GM19025 (cell line): ENCODE measurements around the gene SORCS1.
"Not testable (repeated sequence)": the region's sequence is repeated elsewhere in the genome, so short reads cannot be mapped to it uniquely, and the experiment has no call there.

Source experiments
- ATAC-seq: cut with Tn5 transposase; IDR thresholded peaks from one replicate; pipeline ENCODE4 v1.9.1; 2021; ENCODE audit warnings: mild to moderate bottlenecking, low read depth, moderate library complexity; ENCODE audit not compliant: unreplicated experiment

Gene SORCS1

DNA sequence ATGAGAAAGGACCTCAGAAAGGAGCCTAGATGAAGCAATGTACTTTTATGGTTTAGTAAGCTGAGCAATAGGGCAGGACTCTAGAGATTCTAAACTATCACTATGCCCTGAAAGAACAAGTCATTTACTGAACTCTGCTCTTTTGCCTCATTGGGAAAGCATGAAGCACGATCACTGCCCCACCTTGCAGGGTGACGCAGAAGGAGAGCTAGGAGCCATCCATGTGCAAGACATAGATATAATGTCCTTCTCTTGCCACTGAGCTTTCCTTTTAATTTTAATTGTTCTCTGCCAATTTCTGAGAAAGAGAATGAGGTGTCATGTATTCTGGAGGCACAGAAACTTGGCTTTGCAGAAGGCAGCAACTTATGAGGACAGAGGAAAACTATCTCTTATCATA lies 108.3 kb downstream of the SORCS1 start:
- ATAC-seq, result no peak

DNA sequence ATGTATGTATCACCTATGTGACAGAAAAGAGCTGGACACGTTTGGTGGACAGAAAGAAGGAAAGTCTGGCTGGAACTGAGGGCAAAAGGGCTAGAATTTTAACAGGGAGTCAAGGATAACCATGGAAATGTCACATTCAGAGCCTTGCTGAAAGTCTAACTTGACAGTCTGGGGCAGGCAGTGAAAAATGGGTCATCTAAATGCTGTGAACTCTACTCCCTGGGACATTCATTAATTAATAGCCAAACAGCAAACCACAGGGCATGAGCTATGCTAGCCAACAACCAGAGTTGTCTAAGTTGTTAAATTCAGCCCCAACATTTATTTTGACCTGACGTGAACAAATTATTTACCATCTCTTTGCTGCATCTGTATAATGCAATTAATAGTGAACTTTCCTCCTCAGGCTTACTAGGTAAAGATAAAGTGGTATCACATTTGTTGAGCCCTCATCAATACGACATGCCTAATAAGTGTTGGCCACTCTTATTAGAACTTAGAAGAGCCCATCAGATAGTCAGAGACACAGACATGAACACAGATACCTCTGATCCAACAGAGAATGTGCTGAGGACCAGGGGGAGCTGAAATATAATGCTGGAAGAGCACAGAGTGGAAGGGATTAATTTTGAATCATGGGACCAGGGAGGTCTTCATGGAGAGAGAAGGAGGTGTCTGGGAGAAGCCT lies 109.9 kb downstream of the SORCS1 start:
- ATAC-seq, result no peak

DNA sequence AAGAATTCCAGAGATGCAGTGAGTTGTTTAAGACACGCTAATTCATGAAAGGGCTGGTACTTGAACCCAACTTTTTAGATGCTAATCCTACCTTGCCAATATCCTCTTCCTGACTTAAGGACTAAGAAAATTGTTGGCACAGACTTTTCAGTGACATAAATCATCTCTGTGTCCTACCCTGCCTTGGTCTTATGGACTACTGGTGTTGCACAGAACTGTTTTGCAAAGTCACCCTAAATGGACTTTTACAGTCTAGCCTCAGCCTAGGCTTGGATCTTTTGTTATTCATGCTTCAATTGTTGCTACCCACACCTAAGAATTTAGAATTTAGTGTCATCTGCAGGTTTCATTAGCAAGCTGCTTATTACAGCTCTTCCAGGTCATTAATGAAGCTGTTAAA lies 112.7 kb downstream of the SORCS1 start:
- ATAC-seq, result no peak

DNA sequence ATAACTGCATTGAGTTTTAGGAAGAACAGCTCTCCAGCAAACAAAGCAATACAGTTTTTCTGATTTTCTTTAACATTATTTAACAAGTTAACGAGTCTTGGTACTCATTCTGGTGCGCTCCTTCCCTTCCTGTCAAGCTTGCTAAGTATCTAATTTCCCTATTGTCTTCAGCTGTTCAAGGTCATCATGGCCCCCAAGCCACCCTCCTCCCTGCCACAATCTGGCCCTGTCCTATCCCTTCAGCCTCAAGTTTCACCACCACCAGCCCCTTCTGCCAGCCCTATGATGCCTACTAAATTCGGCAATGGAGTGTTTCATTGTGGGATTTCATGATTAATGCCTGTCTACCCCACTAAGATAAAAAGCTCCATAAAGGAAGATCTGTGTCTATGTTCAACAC lies 121.0 kb downstream of the SORCS1 start:
- ATAC-seq, result no peak

DNA sequence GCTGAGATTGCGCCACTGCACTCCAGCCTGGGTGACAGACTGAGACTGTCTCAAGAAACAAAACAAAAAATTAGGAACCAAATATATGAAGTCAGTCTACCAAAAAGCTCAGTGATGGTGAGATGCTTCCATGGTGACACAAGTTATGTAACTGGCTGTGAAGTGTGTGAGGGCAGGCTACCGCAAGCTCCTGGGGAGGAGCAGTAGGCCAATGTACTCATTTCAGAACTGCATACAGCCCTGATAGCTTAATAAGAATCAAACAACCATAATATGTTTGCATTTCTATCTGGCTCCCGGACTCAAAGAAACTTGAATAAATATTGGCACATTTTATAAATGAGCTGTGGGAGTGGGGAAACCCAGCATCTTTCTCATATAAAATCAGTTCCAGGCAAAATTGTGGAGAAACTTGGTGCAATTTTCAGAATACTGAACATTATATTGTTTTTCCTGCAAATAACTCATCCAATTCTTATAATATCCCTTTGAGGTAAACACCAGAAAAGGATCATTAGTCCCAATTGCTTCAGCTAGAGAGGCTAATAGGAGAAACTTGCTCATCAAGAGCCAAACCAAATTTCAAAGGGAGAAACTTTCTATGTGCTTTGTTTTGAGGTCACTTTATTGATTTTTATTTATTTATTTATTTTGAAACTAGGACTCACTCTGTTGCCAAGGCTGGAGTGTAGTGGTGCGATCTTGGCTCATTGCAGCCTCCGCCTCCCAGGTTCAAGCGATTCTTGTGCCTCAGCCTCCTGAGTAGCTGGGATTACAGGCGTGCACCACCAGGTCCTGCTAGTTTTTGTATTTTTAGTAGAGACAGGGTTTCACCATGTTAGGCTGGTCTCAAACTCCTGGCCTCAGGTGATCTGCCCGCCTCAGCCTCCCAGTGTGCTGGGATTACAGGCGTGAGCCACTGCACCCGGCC lies 127.0 kb downstream of the SORCS1 start:
- no peak for ATAC-seq

DNA sequence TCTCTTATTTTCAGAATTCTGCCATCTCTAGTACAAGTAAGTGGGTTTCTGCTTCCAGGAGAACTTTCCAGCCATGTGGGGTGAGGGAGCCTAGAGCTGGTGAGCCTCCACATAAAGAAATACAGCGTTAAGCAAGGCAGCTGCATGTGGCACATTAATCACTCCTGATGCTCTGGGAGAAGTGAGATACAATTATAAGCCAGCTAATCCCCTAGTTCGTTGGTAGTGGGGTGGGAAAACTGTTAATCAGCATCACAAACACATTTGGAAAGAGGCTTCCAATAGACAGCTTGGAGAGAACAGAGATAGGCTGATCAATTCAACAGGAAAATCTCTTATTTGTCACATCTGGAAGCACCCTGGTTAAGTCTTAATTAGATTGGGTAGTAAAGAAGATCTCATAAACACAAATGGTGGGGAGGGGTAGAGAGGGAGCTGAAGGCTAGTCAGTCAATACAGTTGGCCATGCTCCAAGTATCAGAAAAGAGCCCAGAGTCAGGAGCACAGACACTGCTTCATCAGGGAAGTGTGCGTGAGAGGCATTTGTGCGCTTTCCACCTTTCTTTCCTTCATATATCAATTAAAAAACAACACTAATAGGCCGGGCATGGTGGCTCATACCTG lies 130.6 kb downstream of the SORCS1 start:
- no peak for ATAC-seq

DNA sequence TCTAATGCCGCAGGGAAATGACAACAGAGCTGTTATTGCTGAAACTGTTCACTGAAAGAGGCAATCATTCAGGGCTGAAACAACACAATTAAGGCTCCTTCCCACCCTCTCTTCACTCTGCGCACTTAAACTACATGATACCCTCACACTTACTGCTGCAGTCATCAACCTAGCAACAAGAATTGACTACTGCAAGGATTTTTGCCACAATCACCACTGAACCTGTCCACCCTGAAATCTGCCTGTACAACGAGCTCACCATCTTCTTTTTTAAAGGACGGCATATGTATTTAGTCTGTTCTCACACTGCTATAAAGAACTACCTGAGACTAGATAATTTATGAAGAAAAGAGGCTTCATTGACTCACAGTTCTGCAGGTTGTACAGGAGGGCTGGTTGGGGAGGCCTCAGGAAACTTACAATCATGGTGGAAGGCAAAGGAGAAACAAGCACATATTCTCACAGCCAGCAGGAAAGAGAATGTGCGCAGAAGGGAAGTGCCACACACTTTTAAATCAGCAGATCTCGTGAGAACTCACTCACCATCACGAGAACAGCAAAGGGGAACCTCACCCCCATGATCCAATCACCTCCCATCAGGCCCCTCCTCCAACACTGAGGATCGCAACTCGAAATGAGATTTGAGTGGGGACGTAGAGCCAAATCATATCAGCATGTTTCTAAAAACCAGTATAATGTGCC lies 131.7 kb downstream of the SORCS1 start:
- ATAC-seq, result no peak

DNA sequence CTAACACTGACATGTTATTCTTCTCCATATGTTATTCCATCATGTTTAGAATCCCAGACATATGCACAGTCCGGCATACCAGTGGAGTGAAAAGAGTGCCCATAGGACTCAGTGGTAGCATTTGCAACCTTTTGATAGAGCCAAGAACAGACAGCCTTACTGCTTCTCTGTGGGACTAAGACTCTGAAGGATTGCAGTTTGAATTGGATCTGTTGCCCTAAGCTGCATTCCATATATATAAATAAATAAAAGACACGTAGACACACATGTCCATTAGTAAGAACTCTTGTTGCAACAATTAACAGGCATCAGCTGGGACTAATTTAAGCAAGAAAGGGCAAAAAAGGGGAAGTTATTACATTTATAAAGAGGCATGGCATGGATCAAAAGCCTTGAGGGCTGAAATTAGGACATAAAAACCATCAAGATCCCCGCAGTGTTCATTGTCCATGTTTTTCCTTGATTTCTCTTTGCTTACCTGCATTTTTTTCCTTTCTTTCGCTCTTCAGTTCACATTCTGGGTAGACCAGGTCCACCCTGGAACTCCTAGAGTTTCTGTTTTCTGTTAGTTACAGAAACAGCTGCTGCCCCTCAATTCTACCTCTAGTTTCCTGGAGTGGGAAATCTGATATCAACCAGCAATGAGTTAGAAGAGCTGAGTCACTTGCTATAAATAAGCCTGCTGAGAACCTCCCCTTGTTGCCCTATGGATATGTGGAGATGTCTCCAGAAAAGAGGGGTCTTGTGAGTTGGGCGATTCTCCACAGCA lies 132.4 kb downstream of the SORCS1 start:
- ATAC-seq, result no peak

DNA sequence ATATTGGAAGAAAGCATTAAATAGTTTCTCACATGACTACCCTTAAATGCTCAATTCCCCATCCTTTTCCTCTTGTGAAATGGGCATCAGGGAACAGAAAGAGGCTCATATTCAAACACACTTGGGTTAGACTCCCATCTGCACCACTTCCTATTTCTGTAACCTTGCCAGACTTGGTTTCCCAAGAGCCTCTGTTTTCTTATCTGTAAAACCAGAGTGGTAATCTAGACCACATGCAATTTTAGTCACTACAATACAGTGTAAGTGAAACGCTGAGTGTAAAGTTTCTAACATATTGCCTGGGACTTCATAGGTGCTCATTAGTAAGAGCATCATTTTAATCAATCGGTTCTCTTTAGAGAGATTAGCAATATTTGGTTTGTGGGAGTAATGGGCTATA lies 136.3 kb downstream of the SORCS1 start:
- no peak for ATAC-seq

DNA sequence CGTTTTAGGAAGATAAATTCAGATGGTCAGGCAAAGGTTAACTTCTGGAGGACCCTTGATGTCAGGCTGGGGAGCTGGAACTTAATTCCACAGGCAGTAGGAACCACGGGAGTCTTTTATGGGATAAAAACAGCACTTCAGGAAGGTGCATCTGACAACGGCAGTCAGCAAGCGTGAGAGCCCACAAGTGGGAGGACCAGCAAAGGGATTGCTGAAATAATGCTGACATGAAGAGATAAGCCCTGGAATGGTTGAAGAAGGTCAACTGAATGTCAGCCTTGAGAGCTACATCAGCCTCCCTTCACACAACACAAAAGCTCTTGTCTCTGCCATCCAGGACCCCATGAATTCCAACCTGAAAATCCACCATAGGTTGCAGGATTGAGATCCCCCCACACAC lies 138.8 kb downstream of the SORCS1 start:
- ATAC-seq, result no peak

DNA sequence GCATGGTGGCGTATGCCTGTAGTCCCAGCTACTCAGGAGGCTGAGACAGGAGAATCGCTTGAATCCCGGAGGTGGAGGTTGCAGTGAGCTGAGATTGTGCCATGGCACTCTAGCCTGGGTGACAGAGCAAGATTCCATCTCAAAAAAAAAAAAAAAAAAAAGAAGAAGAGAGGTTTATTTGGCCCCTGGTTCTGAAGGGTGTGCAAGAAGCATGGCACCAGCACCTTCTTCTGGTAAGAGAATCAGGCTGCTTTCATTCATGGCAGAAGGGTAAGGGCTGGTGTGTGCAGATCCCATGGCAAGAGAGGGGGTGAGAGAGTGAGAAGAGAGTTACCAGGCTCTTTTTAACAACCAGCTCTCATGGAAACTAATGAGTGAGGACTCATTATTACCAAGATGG lies 140.5 kb downstream of the SORCS1 start:
- not testable (repeated sequence) for ATAC-seq

DNA sequence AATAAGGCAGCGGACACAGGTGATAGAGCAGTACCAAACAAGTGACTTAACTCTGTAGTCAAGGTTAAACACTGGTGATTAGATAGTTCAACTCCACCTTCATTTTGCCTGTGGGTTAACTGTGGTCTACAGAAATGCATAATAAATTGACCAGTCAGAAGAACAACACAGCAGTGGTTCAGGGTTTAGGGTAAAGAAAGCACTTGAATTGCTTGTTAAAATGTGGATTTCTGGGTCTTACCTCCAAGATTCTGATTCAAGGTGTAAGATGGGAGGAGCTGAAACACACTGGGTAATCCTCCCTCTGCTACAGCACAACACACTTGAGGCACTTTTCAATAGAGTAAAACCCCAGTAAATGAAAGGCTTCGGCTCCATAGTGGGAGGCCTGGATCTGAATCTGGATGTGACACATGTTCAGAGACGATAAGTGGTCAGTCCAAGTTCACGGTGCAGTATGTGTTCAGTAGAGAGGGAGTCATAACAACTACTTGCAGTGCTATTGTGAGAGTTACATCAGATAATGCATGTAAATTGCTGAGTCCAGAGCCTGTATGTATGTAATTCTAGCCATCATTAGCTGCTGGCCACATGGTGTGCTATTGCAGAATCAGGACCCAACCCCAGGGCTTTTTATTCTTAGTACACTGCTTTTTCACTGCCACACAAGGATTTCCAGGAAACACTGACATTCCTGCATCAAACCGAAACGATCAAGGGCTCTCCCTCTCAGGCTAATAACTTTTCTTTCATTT lies 141.7 kb downstream of the SORCS1 start:
- no peak for ATAC-seq

DNA sequence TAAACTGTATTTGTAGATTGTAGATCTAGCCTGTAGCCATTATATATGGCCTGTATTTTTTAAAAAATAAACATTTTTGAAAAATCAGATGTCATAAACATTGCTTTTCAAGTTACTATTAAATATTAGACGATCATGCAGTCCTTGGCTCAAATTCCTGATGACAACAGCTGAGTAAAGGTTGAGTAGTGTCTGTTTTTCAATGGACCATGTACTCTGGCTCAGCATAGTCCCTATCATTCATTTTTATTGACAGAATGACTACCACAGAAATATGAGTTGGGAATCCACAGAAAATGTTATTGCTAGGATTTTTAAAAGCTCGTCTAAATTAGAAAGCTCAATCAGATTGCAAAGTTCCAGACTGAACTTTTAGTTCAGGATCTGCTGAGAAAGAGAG lies 145.4 kb downstream of the SORCS1 start:
- no peak for ATAC-seq

DNA sequence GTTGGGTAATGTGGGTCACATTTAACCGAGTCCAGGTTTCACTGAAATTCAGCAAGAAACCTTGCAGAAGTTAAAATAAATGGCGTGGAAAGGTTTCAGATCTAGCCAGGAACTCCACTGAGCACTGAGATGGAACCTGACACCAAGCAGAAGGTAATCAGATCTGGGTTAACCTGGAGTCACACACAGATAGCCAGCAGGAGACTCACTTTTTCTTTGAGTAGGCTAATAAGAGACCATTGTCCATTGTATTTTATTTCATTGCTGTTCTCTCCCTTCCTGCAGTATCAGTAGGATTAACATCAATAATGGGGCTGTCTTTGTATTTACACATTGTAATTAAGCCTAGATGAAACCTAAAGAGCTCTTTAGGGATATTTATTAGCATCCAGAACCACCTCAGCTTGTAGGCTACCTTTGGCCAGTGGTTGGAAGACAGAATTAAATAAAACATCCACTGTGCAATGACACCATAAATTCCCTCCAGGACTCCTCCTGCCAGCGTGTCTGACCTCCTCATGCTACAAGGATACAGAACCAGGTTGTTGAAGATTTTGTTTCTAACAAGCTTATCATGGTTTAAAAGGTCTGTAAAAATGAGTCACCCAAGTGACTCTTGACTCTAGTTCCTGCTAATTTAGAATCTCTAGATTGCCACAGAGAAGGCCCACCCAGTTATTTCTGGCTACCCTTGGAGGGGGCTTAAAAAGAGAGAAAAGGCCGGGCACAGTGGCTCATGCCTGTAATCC lies 151.1 kb downstream of the SORCS1 start:
- ATAC-seq, result no peak

DNA sequence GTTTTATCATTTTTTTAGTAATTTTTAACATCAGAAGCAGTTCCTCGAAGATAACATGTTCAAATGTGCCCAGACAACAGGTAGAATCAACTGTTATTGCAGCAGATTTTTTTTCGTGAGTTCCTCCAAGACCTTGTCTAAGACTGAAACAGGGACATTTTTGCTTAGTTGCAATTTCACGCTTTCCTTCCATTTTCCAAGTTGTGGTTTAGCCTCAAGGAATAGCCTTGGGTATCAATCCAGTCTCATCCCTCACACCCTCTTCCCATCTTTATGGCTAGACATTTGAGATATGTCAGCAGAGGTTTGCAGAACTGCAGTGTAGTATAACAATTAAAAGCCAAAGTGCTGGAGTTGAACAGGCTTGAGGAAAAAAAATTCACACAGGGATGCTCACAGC lies 152.5 kb downstream of the SORCS1 start:
- no peak for ATAC-seq

DNA sequence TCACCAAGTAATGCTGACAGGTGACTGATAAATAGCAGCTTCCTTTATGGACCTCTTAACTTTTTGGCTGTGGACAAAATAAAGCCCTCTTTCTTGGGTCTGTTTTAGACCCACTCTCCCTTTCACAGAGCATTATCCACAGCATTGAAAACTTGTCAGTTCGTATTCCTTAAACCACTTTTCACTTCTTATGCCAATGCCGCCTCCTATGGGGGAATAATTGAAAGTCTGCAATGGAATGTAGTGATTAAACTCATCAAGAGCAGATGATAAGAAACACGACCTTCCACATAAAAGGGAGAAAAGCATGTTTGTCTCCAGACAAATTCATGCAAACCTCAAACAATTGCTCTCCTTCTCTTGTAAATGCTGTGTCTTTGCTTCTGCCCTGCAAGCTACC lies 153.4 kb downstream of the SORCS1 start:
- no peak for ATAC-seq

DNA sequence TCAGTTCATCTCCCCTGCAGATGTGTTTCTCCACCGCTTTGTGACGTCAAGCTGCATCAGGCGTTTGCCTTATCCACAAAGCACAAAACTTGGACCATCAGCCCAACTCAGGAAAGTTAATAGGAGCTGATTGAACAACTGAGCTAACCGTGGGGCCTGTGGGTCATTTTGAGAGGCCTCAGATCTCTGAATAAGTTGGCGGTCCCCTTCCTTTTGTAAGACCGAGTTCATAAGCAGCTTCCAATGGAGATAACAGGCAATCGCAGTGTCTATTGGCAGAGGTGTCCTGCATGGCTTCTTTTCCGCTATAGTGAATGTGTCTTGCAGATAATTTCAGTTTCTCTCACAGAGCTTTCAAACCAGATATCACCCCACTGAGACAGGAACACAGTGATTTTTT lies 154.0 kb downstream of the SORCS1 start:
- ATAC-seq, result no peak

DNA sequence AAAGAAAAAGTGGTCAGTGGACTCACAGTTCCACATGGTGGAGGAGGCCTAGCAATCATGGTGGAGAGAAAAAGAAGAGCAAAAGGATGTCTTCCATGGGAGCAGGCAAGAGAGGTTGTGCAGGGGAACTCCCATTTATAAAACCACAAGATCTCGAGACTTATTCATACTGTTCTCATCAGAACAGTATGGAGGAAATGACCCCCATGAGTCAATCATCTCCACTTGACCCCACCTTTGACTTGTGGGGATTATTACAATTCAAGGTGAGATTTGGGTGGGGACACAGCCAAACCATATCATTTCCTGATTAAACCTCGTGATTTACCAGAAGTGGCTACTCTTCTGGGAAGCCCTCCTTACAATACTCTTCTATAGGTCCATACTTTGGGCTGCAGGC lies 160.1 kb downstream of the SORCS1 start:
- ATAC-seq, result no peak

DNA sequence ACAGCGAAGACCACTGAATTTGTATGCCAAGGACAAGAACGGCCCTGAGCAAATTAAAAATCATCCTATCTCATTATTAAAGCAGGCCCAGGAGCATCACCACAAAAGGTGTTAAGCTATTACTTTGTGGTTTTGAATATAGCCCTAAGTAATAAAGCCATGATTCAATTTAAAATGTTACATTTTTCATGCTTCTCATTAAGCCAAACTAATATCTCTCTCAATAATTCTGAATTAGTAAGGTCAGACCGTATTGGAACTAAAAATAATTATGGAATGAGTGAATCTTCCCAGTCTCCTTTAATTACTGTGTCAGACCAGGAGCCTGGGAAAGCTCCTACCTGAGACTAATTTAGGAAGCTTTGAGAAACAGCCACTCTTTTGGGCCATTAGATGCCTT lies 162.4 kb downstream of the SORCS1 start:
- ATAC-seq, result no peak
